PC-9 (cell line): ENCODE measurements around the gene MTCL3.

Source experiments
- EZH2 ChIP-seq: fragments of 200-600 bp; sonication (generic); IDR thresholded peaks from 2 replicates; pipeline ENCODE4 v1.8.0; 2017; ENCODE audit warnings: antibody characterized with exemption, low read depth
- TF ChIP-seq, protein P1 (sequence below): fragments of 200-600 bp; sonication (generic); conservative IDR thresholded peaks from 2 replicates; pipeline ENCODE4 v1.6.1; 2017; ENCODE audit warnings: mixed run types, antibody characterized with exemption, mild to moderate bottlenecking, moderate library complexity

DNA sequence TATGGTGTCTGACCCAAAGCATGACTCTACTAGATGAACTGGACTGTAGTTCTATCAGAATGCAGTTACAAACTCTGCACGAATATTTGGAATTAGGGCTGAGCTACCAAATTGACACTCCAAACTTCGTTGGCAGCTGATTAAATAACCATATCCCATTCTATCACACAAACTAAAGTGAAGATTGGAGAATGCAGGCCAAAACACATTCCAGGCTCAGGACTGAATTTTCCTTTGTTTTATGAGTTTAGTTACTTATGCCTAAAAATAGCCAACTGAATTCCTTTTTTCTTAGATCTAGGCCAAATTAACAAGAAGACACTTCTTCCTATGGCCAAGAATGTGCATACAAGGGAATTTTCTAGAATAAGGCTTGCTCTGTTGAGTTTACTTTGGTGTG, 50.2 kb downstream of the MTCL3 start:
- TF ChIP-seq, protein P1, sequence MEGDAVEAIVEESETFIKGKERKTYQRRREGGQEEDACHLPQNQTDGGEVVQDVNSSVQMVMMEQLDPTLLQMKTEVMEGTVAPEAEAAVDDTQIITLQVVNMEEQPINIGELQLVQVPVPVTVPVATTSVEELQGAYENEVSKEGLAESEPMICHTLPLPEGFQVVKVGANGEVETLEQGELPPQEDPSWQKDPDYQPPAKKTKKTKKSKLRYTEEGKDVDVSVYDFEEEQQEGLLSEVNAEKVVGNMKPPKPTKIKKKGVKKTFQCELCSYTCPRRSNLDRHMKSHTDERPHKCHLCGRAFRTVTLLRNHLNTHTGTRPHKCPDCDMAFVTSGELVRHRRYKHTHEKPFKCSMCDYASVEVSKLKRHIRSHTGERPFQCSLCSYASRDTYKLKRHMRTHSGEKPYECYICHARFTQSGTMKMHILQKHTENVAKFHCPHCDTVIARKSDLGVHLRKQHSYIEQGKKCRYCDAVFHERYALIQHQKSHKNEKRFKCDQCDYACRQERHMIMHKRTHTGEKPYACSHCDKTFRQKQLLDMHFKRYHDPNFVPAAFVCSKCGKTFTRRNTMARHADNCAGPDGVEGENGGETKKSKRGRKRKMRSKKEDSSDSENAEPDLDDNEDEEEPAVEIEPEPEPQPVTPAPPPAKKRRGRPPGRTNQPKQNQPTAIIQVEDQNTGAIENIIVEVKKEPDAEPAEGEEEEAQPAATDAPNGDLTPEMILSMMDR, result no peak
- TF ChIP-seq EZH2, result no peak
